Astrocyte of the cerebellum (primary cell): ENCODE measurements around the gene TARBP1.

Experiments used
- DNase-seq: peaks from one replicate; pipeline ENCODE4 v3.0.0-alpha.2; 2011; ENCODE audit warnings: low read depth
- H3K4me3 ChIP-seq: 2 replicates; pipeline ENCODE4 v1.5.1; 2011; ENCODE audit warnings: mild to moderate bottlenecking, low read depth, low read length, moderate library complexity
- in situ Hi-C: cut with HindIII; loops from 2 replicates; pipeline ENCODE4 v1.10.0; 2017; ENCODE audit warnings: low sequenced_read_pairs
- TF ChIP-seq, protein P1 (sequence below): IDR thresholded peaks from 2 replicates; pipeline ENCODE4 v1.5.1; 2012; ENCODE audit warnings: low read length, low read depth, moderate library complexity, mild to moderate bottlenecking; ENCODE audit errors: missing control alignments

TARBP1 gene, protein sequence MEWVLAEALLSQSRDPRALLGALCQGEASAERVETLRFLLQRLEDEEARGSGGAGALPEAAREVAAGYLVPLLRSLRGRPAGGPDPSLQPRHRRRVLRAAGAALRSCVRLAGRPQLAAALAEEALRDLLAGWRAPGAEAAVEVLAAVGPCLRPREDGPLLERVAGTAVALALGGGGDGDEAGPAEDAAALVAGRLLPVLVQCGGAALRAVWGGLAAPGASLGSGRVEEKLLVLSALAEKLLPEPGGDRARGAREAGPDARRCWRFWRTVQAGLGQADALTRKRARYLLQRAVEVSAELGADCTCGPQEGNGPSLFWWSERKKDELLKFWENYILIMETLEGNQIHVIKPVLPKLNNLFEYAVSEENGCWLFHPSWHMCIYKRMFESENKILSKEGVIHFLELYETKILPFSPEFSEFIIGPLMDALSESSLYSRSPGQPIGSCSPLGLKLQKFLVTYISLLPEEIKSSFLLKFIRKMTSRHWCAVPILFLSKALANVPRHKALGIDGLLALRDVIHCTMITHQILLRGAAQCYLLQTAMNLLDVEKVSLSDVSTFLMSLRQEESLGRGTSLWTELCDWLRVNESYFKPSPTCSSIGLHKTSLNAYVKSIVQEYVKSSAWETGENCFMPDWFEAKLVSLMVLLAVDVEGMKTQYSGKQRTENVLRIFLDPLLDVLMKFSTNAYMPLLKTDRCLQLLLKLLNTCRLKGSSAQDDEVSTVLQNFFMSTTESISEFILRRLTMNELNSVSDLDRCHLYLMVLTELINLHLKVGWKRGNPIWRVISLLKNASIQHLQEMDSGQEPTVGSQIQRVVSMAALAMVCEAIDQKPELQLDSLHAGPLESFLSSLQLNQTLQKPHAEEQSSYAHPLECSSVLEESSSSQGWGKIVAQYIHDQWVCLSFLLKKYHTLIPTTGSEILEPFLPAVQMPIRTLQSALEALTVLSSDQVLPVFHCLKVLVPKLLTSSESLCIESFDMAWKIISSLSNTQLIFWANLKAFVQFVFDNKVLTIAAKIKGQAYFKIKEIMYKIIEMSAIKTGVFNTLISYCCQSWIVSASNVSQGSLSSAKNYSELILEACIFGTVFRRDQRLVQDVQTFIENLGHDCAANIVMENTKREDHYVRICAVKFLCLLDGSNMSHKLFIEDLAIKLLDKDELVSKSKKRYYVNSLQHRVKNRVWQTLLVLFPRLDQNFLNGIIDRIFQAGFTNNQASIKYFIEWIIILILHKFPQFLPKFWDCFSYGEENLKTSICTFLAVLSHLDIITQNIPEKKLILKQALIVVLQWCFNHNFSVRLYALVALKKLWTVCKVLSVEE (N-terminal part only)

DNA sequence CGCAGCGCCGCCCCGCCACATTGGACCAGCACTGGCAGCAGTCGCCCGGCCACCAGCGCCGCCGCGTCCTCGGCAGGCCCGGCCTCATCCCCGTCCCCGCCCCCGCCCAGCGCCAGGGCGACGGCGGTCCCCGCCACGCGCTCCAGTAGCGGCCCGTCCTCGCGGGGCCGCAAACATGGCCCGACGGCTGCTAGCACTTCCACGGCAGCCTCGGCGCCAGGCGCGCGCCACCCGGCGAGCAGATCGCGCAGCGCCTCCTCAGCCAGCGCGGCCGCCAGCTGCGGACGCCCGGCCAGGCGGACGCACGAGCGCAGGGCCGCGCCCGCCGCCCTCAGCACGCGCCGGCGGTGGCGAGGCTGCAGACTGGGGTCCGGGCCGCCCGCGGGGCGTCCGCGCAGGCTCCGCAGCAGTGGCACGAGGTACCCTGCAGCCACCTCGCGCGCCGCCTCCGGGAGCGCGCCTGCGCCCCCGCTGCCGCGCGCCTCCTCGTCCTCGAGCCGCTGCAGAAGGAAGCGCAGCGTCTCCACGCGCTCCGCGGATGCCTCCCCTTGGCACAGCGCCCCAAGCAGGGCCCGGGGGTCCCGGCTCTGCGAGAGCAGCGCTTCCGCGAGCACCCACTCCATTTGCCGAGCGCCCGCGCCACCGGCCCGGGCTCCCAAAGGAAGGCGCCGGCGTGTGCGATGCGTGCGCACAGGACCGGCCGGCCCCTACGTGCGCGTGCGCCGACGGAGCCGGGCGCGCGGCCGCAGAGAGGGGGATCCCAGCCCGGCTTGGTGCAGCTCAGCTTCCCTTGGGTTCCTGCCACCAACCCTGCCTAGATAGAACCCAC is at the start of gene TARBP1:
Gene TARBP1, minus strand, starts transcription at position 699 of the 829 bp plus-strand sequence. Its CDS starts 76 bp downstream, at position 623.
- DNase-seq, result no peak
- in situ Hi-C loops, result no loop called here
- TF ChIP-seq, protein P1, sequence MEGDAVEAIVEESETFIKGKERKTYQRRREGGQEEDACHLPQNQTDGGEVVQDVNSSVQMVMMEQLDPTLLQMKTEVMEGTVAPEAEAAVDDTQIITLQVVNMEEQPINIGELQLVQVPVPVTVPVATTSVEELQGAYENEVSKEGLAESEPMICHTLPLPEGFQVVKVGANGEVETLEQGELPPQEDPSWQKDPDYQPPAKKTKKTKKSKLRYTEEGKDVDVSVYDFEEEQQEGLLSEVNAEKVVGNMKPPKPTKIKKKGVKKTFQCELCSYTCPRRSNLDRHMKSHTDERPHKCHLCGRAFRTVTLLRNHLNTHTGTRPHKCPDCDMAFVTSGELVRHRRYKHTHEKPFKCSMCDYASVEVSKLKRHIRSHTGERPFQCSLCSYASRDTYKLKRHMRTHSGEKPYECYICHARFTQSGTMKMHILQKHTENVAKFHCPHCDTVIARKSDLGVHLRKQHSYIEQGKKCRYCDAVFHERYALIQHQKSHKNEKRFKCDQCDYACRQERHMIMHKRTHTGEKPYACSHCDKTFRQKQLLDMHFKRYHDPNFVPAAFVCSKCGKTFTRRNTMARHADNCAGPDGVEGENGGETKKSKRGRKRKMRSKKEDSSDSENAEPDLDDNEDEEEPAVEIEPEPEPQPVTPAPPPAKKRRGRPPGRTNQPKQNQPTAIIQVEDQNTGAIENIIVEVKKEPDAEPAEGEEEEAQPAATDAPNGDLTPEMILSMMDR, result peak; percentile 8
- H3K4me3 ChIP-seq, result peak within 1 kb of the TSS; percentile 63

DNA sequence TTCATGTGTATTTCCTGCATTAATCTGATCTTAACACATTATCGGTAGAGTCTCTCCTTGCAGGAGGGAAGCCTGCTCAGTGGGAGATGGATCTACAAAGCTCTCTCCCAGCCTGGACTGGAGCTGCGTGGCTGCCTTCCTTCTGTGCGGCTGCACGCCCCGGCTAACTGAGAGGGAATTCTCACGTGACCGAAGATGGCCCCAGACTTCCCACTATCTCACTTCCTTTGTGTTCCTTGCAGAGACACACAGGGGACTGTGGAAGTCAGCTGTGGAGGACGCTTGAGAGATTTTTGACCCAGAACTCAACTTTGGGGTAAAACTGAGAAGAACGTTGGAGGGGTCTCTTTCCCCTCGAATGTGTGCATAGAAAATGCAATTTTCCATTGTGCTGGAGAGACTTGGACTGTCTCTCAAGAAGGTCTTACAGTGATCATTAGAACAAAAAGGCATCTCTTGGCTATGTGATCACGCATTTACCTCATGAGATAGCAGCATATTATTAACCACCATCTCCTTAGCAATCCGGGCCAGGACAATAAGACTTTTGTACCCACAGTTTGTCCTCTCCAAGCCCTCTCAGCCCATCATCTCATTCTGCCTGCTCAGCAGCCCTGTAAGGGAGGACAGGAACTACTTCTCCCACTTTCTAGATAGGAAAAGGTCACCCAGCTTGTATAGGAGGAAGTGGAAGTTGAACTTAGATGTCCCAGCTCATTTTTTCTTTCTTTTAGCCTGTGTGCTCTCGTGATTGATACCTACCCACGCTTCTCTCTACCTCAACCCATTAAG is 49.3 kb upstream of the TARBP1 start:
- no peak for DNase-seq
- in situ Hi-C loops, result no loop called here
- TF ChIP-seq, protein P1, result no peak
- no peak overlapping the region for H3K4me3 ChIP-seq

DNA sequence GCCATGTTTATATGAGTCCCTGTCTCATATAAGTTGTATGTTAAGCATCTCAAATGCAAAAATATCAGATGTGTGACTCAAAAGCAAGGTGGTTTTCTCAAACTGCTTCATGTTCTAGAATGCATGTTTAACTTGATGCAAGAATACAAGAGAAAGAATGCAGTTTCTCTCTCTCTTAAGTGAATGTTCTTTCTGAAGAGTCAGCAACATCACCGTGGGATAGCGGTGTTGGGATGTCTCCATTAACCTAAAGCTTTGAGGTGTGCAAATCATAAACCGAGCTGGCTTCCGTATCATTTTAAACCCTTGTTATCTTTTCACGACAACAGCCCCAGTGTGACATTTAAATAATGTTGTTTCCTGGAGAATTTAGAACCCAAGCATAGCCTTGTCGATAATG is 48.4 kb upstream of the TARBP1 start:
- in situ Hi-C loops, result no loop called here
- DNase-seq, result no peak
- no peak overlapping the region for H3K4me3 ChIP-seq
- TF ChIP-seq, protein P1, result no peak

DNA sequence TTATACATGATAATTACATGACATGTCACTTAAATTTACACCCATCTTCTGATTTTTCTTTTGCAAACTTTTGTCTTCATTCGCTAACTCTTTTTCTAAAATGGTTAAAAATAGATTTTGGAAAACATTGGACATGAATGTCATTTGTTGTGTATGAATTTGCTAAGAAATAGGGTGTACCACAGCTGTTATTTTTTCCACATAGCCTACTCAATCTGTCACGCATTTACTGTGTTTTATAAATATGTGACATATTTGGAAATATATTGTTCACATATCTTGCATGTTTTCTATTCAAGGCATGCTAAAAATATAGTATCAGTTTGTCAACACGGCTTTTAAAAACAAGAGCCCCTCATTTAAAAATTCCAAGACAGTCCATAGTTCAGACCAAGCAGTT is 47.9 kb upstream of the TARBP1 start:
- no peak overlapping the region for H3K4me3 ChIP-seq
- TF ChIP-seq, protein P1, result no peak
- no peak for DNase-seq
- in situ Hi-C loops, result no loop called here

DNA sequence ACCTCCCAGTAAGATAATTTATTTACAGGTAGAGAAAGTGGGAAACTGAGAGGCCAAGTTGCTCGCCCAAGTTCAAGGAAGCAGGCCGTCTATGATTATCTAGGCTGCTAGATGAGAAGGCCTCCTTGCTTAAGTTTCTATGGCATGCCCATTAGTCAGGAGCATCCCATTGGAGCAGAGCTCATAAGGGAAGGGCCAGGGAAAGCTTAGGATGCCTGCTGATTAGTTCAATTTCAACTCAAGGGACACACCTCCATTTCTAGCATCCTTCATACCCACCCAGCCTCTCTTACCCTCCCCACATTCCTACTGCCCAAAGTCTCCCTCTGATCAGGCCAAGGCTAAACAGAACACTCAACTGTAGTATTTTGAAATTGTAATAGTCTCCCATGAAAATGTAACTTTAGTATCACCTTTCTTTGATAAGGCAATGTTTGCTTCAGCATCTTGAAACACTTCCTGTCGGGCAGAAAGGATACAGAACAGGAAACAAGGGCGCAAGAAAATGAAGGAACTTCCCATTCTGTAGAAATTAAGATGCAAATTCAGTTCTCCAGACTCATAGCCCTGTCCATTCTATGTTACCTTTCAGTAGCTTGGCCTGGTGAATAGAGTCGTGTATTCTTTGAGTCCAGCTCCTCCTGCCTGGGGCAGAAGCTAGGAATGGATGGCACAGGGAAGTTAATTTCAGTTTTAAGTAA is 46.3 kb upstream of the TARBP1 start:
- DNase-seq, result no peak
- no peak overlapping the region for H3K4me3 ChIP-seq
- TF ChIP-seq, protein P1, result no peak
- in situ Hi-C loops, result no loop called here
